ENCODE results near the gene ROR1. TPM values are rescaled to one million over a fixed set of nuclear protein-coding genes. Genes with fewer than 3 reads are reported as not detected.

Gene ROR1
- total and polyA plus RNA-seq, 9 of the 15 experiments (the other 6 are each of a cell fraction or from before 2014, with no cell fraction given) = 0.02 TPM; not detected in 8

- TF ChIP-seq MLX (CRISPR knock-in tag; conservative IDR thresholded peaks at IDR 0.05) (no peak), HOMEZ (CRISPR knock-in tag; IDR thresholded peaks at IDR 0.05) (no peak), ZBTB2 (IDR thresholded peaks at IDR 0.05) (no peak), MAFG (tag; conservative IDR thresholded peaks at IDR 0.05) (peak; percentile 37; the same call in 1 of the 2 replicates), FUS (optimal IDR thresholded peaks at IDR 0.05; ENCODE audit: low read depth, low read length) (no peak), EP300 (IDR thresholded peaks at IDR 0.05; ENCODE audit: low read length) (no peak), TEAD1 (CRISPR knock-in tag; IDR thresholded peaks at IDR 0.05) (0 out of 4 replicates have a peak, but pooled peaks of 1 of the 2 experiments have one; percentile 27), RBBP5 (IDR thresholded peaks at IDR 0.05; ENCODE audit: borderline replicate concordance, insufficient read depth, low read length, poor library complexity, severe bottlenecking) (no peak), HSF4 (CRISPR knock-in tag; IDR thresholded peaks at IDR 0.05; ENCODE audit: borderline replicate concordance) (no peak)
Observed at GRCh38 chr1:63920154-63921117, 146.6 kb downstream of the ROR1 start (continued).
